NOMO-1 treated with dmso at 0.1 percent for 144 hours (cell line): ENCODE data around the gene POLDIP3.
A peak's percentile ranks its signal among the peaks of the same experiment; 100 is the strongest.
"Not testable (repeated sequence)": the region's sequence is repeated elsewhere in the genome, so short reads cannot be mapped to it uniquely, and the experiment has no call there.

Source experiments
- DNase-seq: peaks from one replicate; lab custom pipeline; 2025; ENCODE audit not compliant: unreplicated experiment; lab: John Stamatoyannopoulos, UW

The POLDIP3 gene

DNA sequence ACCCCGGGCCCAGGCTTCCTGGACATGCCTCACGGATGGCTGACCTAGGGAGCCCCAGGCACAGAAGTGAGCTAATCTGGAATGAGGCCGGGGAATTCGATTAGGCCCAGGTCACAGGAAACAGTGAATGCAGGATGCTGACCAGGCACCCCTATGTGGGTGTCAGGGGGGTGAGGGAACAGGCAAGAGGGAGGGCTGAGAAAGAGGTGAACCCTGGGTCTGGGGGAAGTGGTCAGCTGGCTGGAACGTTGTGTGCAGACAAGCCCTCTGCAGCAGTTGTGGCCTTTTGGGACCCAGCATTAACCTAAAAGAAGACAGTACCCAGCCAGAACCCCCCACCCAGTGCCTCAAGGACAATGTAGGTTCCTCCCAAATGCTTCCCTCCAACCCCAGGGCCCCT lies 52.8 kb downstream of the POLDIP3 start:
- no peak for DNase-seq

DNA sequence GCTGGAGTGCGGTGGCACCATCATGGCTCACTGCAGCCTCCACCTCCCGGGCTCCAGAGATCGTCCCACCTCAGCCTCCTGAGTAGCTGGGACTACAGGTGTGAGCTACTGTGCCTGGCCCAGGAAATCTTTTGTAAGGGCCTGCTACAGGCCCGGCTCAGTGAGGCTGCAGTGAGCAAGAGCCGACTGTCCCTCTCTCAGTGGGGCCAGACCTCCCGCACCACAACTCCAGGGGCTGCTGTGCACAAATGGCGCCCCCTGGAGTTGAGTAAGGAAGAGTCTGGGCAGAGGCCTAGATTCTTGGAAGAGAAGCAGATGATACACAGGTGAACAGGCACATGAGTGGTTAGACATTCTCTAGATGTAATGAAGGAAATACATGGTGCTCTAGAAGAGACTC lies 53.9 kb downstream of the POLDIP3 start:
- DNase-seq = no peak

DNA sequence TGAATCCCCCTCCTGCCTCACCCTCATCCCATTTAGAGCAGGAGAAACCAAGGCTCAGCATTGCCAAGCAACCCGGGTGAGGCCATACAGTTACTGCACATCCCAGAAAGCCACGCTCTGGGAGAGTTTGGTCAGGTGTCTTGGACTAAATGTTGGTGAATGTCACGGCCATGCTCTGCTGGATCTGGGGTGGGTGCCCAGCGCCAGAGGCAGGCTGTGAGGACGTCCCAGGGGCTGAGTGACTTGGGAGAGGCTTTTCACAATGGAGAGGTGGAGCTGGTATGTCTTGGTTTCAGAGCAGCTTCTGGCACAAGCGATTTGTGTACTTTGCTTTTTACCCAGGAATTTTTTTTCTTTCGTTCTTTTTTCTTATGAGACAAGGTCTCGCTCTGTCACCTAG lies 54.3 kb downstream of the POLDIP3 start:
- DNase-seq = no peak

DNA sequence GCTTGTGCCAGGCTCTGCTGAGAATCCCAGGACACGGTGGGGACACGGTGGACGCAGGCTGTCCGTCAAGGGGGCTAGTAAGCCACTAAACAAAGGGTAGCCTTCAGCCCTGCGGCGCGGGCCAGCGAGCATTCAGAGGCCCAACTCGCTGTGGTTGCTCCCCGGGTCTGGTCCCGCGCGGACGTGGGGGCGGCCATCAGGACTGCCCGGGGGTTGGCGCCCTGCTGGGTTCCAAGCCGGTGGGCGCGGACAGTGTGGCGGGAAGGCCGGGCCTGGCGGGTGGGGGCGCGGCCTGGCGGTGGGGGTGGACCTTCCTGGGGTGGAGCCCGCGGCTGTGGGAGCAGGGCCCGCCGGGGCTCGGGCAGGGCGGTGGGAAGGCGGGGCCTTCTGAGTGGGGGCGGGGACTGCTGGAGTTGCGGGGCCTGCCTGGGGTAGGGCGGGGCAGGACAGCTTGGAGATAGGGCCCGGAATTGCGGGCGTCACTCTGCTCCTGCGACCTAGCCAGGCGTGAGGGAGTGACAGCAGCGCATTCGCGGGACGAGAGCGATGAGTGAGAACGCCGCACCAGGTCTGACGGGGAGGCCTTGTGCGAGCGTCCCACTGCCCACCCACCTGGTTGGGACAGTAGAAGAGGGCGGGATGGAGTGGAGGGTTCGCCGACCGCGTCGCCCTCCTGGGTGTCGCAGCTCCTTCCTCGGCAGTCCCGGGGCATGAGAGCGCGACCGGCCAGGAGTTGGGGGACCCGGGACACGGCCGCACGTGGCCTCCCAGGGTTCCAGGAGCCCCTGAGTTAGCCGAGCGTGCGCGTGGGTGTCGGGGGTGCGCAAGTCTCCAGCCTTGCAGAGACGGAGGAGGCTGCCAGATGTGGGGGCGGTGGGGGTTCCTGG lies 61.0 kb downstream of the POLDIP3 start, which contains the start of gene SERHL2:
Gene SERHL2, plus strand, starts transcription at position 482 of the 887 bp plus-strand sequence. Its CDS starts 65 bp downstream, at position 547.
- DNase-seq = peak; percentile 82

GRCh38 chr22:42552294-42552647 lies 62.4 kb downstream of the POLDIP3 start:
- DNase-seq = not testable (repeated sequence)

- no peak for DNase-seq
Observed at GRCh38 chr22:42549331-42550060, 65.2 kb downstream of the POLDIP3 start.

DNA sequence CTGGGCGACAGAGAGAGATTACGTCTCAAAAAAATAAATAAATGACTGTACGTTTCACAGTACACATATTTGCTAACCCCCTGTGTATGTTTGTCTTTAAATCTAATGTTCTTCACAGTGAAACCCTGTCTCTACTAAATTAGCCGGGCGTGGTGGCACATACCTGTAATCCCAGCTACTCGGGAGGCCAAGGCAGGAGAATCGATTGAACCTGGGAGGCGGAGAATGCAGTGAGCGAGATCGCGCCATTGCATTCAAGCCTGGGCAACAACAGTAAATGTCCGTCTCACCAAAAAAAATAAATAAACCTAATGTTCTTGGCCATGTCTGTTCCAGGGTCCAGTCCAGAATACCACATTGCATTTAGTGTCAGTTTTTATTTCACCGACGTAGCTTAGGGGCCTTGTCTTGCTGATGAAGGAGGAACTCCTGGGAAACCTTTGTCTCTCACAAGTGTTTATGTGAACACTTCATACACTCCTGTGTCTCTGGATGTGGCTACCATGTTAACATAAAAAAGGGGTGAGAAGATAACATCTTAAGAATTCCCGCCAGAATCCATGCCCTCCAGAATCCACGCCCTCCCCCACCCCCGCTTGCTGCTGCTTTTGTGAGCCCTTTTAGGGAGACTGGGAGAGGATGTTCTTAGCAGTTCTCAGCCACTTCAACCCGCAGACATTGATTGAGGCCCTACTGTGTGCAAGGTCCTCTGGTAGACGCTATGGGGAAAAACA lies 65.9 kb downstream of the POLDIP3 start:
- no peak for DNase-seq

DNA sequence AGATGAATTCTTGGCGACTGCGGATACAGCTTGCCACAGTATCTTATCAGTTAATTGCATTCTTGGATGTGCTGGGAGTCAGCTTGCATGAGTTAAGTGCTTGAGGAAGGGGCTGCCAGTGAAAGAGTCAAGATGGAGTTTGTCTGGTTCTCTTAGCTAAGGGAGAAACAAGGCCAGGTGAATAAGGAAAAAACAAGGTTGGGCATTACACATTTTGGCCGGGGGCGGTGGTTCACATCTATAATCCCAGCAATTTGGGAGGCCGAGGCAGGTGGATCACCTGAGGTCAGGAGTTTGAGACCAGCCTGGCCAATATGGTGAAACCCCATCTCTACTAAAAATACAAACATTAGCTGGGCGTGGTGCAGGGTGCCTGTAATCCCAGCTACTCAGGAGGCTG lies 66.6 kb downstream of the POLDIP3 start:
- not testable (repeated sequence) for DNase-seq

GRCh38 chr22:42547562-42547961 lies 67.1 kb downstream of the POLDIP3 start:
- no peak for DNase-seq

- DNase-seq = no peak
Observed at GRCh38 chr22:42544686-42545085, 70.0 kb downstream of the POLDIP3 start.

DNA sequence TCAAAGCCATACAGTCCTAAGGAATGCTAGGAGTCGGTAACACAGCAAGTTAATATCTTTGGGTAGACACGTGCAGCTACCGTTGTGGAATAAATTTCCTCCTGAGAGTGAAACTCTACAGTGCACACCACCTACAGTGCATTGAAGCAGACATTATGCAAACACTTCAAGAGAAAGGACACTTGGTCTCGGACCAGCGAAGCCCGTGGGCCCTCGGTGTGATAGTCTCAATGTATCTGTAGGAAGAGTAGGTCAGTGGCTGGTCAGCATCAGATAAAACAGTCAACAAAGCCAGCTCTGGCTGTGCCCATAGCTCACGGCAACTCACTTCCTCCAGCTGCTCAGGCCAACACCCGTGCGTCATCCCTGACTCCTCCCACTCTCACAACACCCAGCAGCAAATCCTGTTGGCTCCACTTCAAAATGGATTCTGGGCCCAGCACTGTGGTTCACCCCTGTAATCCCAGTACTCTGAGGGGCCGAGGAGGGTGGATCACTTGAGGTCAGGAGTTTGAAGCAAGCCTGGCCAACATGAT lies 75.4 kb downstream of the POLDIP3 start:
- not testable (repeated sequence) for DNase-seq

DNA sequence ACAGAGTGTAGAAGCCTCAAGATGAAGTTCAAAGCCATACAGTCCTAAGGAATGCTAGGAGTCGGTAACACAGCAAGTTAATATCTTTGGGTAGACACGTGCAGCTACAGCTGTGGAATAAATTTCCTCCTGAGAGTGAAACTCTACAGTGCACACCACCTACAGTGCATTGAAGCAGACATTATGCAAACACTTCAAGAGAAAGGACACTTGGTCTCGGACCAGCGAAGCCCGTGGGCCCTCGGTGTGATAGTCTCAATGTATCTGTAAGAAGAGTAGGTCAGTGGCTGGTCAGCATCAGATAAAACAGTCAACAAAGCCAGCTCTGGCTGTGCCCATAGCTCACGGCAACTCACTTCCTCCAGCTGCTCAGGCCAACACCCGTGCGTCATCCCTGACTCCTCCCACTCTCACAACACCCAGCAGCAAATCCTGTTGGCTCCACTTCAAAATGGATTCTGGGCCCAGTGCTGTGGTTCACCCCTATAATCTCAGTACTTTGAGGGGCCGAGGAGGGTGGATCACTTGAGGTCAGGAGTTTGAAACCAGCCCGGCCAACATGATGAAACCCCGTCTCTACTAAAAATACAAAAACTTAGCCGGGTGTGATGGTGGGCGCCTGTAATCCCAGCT lies 77.4 kb downstream of the POLDIP3 start:
- DNase-seq = not testable (repeated sequence)

- not testable (repeated sequence) for DNase-seq
Observed at GRCh38 chr22:42536634-42537033, 78.0 kb downstream of the POLDIP3 start.

DNA sequence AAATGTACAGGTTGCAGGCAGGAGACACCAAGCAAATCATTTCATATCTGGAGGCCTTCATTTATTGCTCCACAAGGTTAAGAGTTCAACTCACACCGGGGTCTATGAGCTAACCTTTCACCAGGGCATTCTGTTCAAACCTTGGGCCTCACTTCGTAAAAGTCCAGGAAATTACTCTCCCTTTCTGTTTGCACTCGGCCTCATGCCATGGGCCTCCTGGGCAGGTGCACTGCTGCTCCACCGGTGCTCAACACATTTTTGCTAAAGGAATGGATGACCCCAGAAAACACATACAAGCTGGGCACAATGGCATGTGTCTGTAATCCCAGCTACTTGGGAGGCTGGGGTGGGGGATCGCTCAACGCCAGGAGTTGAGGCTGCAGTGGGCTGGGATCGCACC lies 78.5 kb downstream of the POLDIP3 start:
- no peak for DNase-seq

DNA sequence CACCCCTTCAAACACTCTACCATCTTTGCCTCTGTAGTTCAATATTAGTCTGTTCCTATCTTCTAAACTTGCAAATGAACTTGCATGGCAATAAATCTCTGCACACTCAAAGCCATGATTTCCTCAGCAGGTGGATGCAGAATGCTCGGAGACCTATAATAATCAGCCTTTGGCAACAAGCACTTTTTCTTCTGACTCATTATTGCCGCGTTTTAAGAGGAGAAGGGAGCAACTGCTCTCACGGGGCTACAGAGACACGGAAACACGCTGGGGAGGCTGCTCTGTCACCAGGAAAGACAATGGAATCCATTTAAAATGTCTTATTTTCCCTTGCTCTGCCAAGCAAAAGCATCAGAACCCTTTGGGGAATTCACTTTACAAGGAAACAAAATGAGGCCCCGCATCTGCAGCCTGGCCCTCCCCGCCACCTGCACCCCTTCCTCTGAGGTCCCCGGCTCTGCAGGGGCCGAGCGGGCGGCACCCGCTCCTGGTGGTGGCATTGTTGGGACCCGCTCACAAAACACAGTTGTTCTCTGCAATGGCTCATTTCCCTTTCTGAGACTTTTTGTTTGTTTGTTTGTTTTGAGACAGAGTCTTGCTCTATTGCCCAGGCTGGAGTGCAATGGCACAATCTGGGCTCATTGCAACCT lies 79.5 kb downstream of the POLDIP3 start:
- DNase-seq = not testable (repeated sequence)
